ENCODE data around the gene SRSF6.
"Not testable (repeated sequence)": the region's sequence is repeated elsewhere in the genome, so short reads cannot be mapped to it uniquely, and the experiment has no call there.

SRSF6 gene

GRCh38 chr20:43490038-43490437, 32.3 kb downstream of the SRSF6 start:
- DNase-seq: no peak

- no peak for DNase-seq
These were observed 34.4 kb downstream of the SRSF6 start for GRCh38 chr20:43492101-43492500.

- DNase-seq: no peak
These were observed 37.7 kb downstream of the SRSF6 start for GRCh38 chr20:43495388-43495787.

- not testable (repeated sequence) for DNase-seq
These were observed 44.3 kb downstream of the SRSF6 start for GRCh38 chr20:43502021-43502420.

- DNase-seq: no peak
These were observed 48.5 kb downstream of the SRSF6 start for GRCh38 chr20:43506238-43506637.

GRCh38 chr20:43507150-43508080, 49.7 kb downstream of the SRSF6 start, which contains the start of gene L3MBTL1:
Gene L3MBTL1, plus strand, starts transcription at chr20:43507697. Its CDS starts 5,807 bp downstream, at chr20:43513504.
- DNase-seq: no peak

- DNase-seq: no peak
These were observed 50.4 kb downstream of the SRSF6 start for GRCh38 chr20:43508106-43508505.

- DNase-seq: no peak
These were observed 50.9 kb downstream of the SRSF6 start for GRCh38 chr20:43508604-43509040.

GRCh38 chr20:43511879-43512278, 54.2 kb downstream of the SRSF6 start:
- DNase-seq: no peak

- no peak for DNase-seq
These were observed 55.8 kb downstream of the SRSF6 start for GRCh38 chr20:43513372-43513930.

Data from amniotic stem cell (primary cell).